ENCODE data around the gene TMPRSS3.

DNA sequence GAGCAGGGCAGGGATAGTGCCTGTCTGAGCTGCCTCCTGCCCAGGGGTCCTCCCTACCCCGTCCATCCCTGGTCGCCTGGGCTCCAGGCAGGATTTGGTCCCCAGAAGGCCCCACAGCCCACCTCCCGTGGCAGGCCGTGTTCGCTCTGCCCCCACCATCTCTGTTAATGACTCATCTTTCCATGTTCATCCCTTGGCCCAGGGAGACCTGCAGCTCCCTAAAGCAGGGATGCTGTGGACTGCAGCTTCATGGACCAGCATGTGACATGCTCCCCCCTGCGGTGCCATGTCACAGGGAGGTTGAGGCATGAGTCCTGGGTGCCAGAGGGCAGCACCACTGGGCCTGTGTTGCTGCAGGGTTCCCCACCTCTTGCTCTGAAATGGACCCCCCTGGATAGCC is 34.7 kb upstream of the TMPRSS3 start:
- TF ChIP-seq, protein P1, sequence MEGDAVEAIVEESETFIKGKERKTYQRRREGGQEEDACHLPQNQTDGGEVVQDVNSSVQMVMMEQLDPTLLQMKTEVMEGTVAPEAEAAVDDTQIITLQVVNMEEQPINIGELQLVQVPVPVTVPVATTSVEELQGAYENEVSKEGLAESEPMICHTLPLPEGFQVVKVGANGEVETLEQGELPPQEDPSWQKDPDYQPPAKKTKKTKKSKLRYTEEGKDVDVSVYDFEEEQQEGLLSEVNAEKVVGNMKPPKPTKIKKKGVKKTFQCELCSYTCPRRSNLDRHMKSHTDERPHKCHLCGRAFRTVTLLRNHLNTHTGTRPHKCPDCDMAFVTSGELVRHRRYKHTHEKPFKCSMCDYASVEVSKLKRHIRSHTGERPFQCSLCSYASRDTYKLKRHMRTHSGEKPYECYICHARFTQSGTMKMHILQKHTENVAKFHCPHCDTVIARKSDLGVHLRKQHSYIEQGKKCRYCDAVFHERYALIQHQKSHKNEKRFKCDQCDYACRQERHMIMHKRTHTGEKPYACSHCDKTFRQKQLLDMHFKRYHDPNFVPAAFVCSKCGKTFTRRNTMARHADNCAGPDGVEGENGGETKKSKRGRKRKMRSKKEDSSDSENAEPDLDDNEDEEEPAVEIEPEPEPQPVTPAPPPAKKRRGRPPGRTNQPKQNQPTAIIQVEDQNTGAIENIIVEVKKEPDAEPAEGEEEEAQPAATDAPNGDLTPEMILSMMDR (conservative IDR thresholded peaks at IDR 0.05): no peak
- no peak for TF ChIP-seq ZFX (IDR thresholded peaks at IDR 0.05)
